Activated CD8-positive, alpha-beta memory T cell treated with anti-CD3 and anti-CD28 coated beads, Interleukin-2, amount 50 U/mL, for 48 hours (primary cell): ENCODE data around the gene NHLRC4.
"Not testable (repeated sequence)": the region's sequence is repeated elsewhere in the genome, so short reads cannot be mapped to it uniquely, and the experiment has no call there.

Experiments
- DNase-seq: peaks from one replicate; pipeline ENCODE4 v3.0.0-alpha.2; 2020

NHLRC4 gene

GRCh38 chr16:586047-586644, 19.3 kb downstream of the NHLRC4 start:
- DNase-seq, result no peak

- DNase-seq, result no peak
These were observed 20.1 kb downstream of the NHLRC4 start for GRCh38 chr16:586645-587590.

- no peak for DNase-seq
These were observed 21.8 kb downstream of the NHLRC4 start for GRCh38 chr16:588639-588888.

GRCh38 chr16:588889-589657, 22.3 kb downstream of the NHLRC4 start:
- DNase-seq, result peak; percentile 99

GRCh38 chr16:589658-590187, 22.9 kb downstream of the NHLRC4 start, which contains the start of gene RAB40C:
RAB40C (plus strand) TSS chr16:590066; CDS start chr16:590292, 226 bp downstream.
- DNase-seq, result peak; percentile 99

GRCh38 chr16:590188-590814, 23.5 kb downstream of the NHLRC4 start:
- DNase-seq, result no peak

GRCh38 chr16:590815-591200, 24.0 kb downstream of the NHLRC4 start:
- no peak for DNase-seq

GRCh38 chr16:591231-591630, 24.4 kb downstream of the NHLRC4 start:
- DNase-seq, result no peak

- DNase-seq, result no peak
These were observed 25.2 kb downstream of the NHLRC4 start for GRCh38 chr16:591892-592517.

- DNase-seq, result no peak
These were observed 25.9 kb downstream of the NHLRC4 start for GRCh38 chr16:592518-593306.

- DNase-seq, result no peak
These were observed 26.6 kb downstream of the NHLRC4 start for GRCh38 chr16:593406-593805.

GRCh38 chr16:593807-594206, 27.0 kb downstream of the NHLRC4 start:
- DNase-seq, result no peak

GRCh38 chr16:595094-595528, 28.3 kb downstream of the NHLRC4 start:
- DNase-seq, result no peak

- DNase-seq, result no peak
These were observed 29.3 kb downstream of the NHLRC4 start for GRCh38 chr16:595942-596735.

- DNase-seq, result no peak
These were observed 29.9 kb downstream of the NHLRC4 start for GRCh38 chr16:596736-597060.

GRCh38 chr16:597655-598054, 30.9 kb downstream of the NHLRC4 start:
- not testable (repeated sequence) for DNase-seq

GRCh38 chr16:598823-599739, 32.3 kb downstream of the NHLRC4 start:
- DNase-seq, result no peak

- DNase-seq, result no peak
These were observed 34.0 kb downstream of the NHLRC4 start for GRCh38 chr16:600781-601180.

- no peak for DNase-seq
These were observed 37.1 kb downstream of the NHLRC4 start for GRCh38 chr16:603933-604332.
